Stimulated activated naive CD8-positive, alpha-beta T cell treated with anti-CD3 and anti-CD28 coated beads, Interleukin-15, Interleukin-2, amounts not matched to agents 100 ng/mL and 50 ng/mL, for 24 hours (primary cell): ENCODE data around the gene FOXJ3.

Source experiments
- H3K27ac Mint-ChIP-seq: one replicate; pipeline ENCODE4 v1.8.0; 2021; ENCODE audit warnings: mild to moderate bottlenecking, mixed read lengths
- H3K27me3 Mint-ChIP-seq: one replicate; pipeline ENCODE4 v1.8.0; 2021; ENCODE audit warnings: mixed read lengths
- H3K36me3 Mint-ChIP-seq: one replicate; pipeline ENCODE4 v1.8.0; 2021; ENCODE audit warnings: low read depth, mixed read lengths
- H3K4me1 Mint-ChIP-seq: one replicate; pipeline ENCODE4 v1.8.0; 2021; ENCODE audit warnings: low read depth, mixed read lengths
- H3K4me3 Mint-ChIP-seq: one replicate; pipeline ENCODE4 v1.8.0; 2021; ENCODE audit warnings: mild to moderate bottlenecking, mixed read lengths
- H3K9me3 Mint-ChIP-seq: one replicate; pipeline ENCODE4 v1.8.0; 2021; ENCODE audit warnings: mixed read lengths

Gene FOXJ3

GRCh38 chr1:42170779-42171621 lies 164.0 kb downstream of the FOXJ3 start:
- no peaks in the 10 kb centered on the region for H3K27me3 Mint-ChIP-seq
- no peak overlapping the region for H3K27ac Mint-ChIP-seq
- no peaks in the 10 kb centered on the region for H3K4me1 Mint-ChIP-seq
- no peaks in the 10 kb centered on the region for H3K36me3 Mint-ChIP-seq
- no peaks in the 10 kb centered on the region for H3K9me3 Mint-ChIP-seq
- no peak overlapping the region for H3K4me3 Mint-ChIP-seq

GRCh38 chr1:42168763-42169162 lies 166.3 kb downstream of the FOXJ3 start:
- Mint-ChIP-seq H3K27me3 (no peaks in the 10 kb centered on the region), H3K4me1 (no peaks in the 10 kb centered on the region), H3K36me3 (no peaks in the 10 kb centered on the region), H3K9me3 (no peaks in the 10 kb centered on the region), H3K27ac (no peak overlapping the region), H3K4me3 (no peak overlapping the region)

GRCh38 chr1:42168391-42168670 lies 166.7 kb downstream of the FOXJ3 start:
- Mint-ChIP-seq H3K27me3 (no peaks in the 10 kb centered on the region), H3K4me1 (no peaks in the 10 kb centered on the region), H3K27ac (no peak overlapping the region), H3K4me3 (no peak overlapping the region), H3K9me3 (no peaks in the 10 kb centered on the region), H3K36me3 (no peaks in the 10 kb centered on the region)

- Mint-ChIP-seq H3K4me3 (no peak overlapping the region), H3K4me1 (no peaks in the 10 kb centered on the region), H3K27me3 (no peaks in the 10 kb centered on the region), H3K9me3 (no peaks in the 10 kb centered on the region), H3K27ac (no peak overlapping the region), H3K36me3 (no peaks in the 10 kb centered on the region)
These were observed 167.2 kb downstream of the FOXJ3 start for GRCh38 chr1:42167611-42168390.

- Mint-ChIP-seq H3K4me1 (no peaks in the 10 kb centered on the region), H3K36me3 (peaks cover 5% of the 10 kb centered on the region), H3K27me3 (peaks cover 9% of the 10 kb centered on the region)
These were observed 169.4 kb downstream of the FOXJ3 start for GRCh38 chr1:42165511-42166210.

GRCh38 chr1:42164551-42165420 lies 170.2 kb downstream of the FOXJ3 start, which contains the start of gene GUCA2A:
Gene GUCA2A, minus strand, starts transcription at chr1:42164745. Its CDS starts 33 bp downstream, at chr1:42164712.
- H3K9me3 Mint-ChIP-seq, result peaks cover 12% of the 10 kb centered on the region
- peaks cover 5% of the 10 kb centered on the region for H3K36me3 Mint-ChIP-seq
- peaks cover 12% of the 10 kb centered on the region for H3K27me3 Mint-ChIP-seq
- no peak within 1 kb of the TSS for H3K27ac Mint-ChIP-seq
- no peak within 1 kb of the TSS for H3K4me3 Mint-ChIP-seq
- no peaks in the 10 kb centered on the region for H3K4me1 Mint-ChIP-seq

More at GRCh38 chr1:42165511-42166210, 169.4 kb downstream of the FOXJ3 start:
- Mint-ChIP-seq H3K9me3 (peaks cover 10% of the 10 kb centered on the region), H3K4me3 (no peak overlapping the region), H3K27ac (no peak overlapping the region)

GRCh38 chr1:42163536-42164503 lies 171.2 kb downstream of the FOXJ3 start:
- no peak overlapping the region for H3K27ac Mint-ChIP-seq

GRCh38 chr1:42163114-42163513 lies 171.9 kb downstream of the FOXJ3 start:
- H3K9me3 Mint-ChIP-seq, result peaks cover 12% of the 10 kb centered on the region
- H3K27me3 Mint-ChIP-seq, result peaks cover 12% of the 10 kb centered on the region

More at GRCh38 chr1:42163536-42164503, 171.2 kb downstream of the FOXJ3 start:
- Mint-ChIP-seq H3K4me3 (no peak overlapping the region), H3K4me1 (no peaks in the 10 kb centered on the region), H3K9me3 (peaks cover 12% of the 10 kb centered on the region), H3K27me3 (peaks cover 12% of the 10 kb centered on the region), H3K36me3 (peaks cover 5% of the 10 kb centered on the region)

GRCh38 chr1:42162181-42162580 lies 172.9 kb downstream of the FOXJ3 start:
- Mint-ChIP-seq H3K4me1 (peaks cover 7% of the 10 kb centered on the region), H3K27ac (no peak overlapping the region), H3K4me3 (no peak overlapping the region)

More at GRCh38 chr1:42163114-42163513, 171.9 kb downstream of the FOXJ3 start:
- Mint-ChIP-seq H3K4me1 (no peaks in the 10 kb centered on the region), H3K36me3 (peaks cover 5% of the 10 kb centered on the region), H3K27ac (no peak overlapping the region), H3K4me3 (no peak overlapping the region)

GRCh38 chr1:42158189-42158588 lies 176.8 kb downstream of the FOXJ3 start:
- peaks cover 5% of the 10 kb centered on the region for H3K36me3 Mint-ChIP-seq
- H3K4me1 Mint-ChIP-seq, result peaks cover 7% of the 10 kb centered on the region
- peaks cover 12% of the 10 kb centered on the region for H3K27me3 Mint-ChIP-seq
- no peak overlapping the region for H3K4me3 Mint-ChIP-seq
- peaks cover 12% of the 10 kb centered on the region for H3K9me3 Mint-ChIP-seq
- H3K27ac Mint-ChIP-seq, result no peak overlapping the region

More at GRCh38 chr1:42162181-42162580, 172.9 kb downstream of the FOXJ3 start:
- Mint-ChIP-seq H3K9me3 (peaks cover 12% of the 10 kb centered on the region), H3K27me3 (peaks cover 12% of the 10 kb centered on the region), H3K36me3 (peaks cover 5% of the 10 kb centered on the region)

GRCh38 chr1:42157667-42158066 lies 177.4 kb downstream of the FOXJ3 start:
- H3K36me3 Mint-ChIP-seq, result peaks cover 5% of the 10 kb centered on the region
- no peak overlapping the region for H3K27ac Mint-ChIP-seq
- H3K27me3 Mint-ChIP-seq, result peaks cover 12% of the 10 kb centered on the region
- H3K4me1 Mint-ChIP-seq, result peaks cover 7% of the 10 kb centered on the region
- no peak overlapping the region for H3K4me3 Mint-ChIP-seq
- H3K9me3 Mint-ChIP-seq, result peaks cover 12% of the 10 kb centered on the region

GRCh38 chr1:42155362-42155761 lies 179.7 kb downstream of the FOXJ3 start:
- peaks cover 7% of the 10 kb centered on the region for H3K4me1 Mint-ChIP-seq
- no peaks in the 10 kb centered on the region for H3K9me3 Mint-ChIP-seq
- peaks cover 5% of the 10 kb centered on the region for H3K27me3 Mint-ChIP-seq
- no peaks in the 10 kb centered on the region for H3K36me3 Mint-ChIP-seq
- no peak overlapping the region for H3K27ac Mint-ChIP-seq
- no peak overlapping the region for H3K4me3 Mint-ChIP-seq

- H3K27ac Mint-ChIP-seq, result no peak overlapping the region
- no peaks in the 10 kb centered on the region for H3K36me3 Mint-ChIP-seq
These were observed 180.3 kb downstream of the FOXJ3 start for GRCh38 chr1:42154685-42155084.

More at GRCh38 chr1:42154685-42155084, 180.3 kb downstream of the FOXJ3 start:
- no peaks in the 10 kb centered on the region for H3K9me3 Mint-ChIP-seq
- peaks cover 9% of the 10 kb centered on the region for H3K27me3 Mint-ChIP-seq
- peaks cover 7% of the 10 kb centered on the region for H3K4me1 Mint-ChIP-seq
- no peak overlapping the region for H3K4me3 Mint-ChIP-seq
